Fibroblast of skin of back (primary cell): ENCODE data around the gene DUSP5. TPM values are rescaled to one million over a fixed set of nuclear protein-coding genes. Genes with fewer than 3 reads are reported as not detected.
A peak's percentile ranks its signal among the peaks of the same experiment; 100 is the strongest.
"Not testable (repeated sequence)": the region's sequence is repeated elsewhere in the genome, so short reads cannot be mapped to it uniquely, and the experiment has no call there.

Source experiments
- DNase-seq: peaks from one replicate; pipeline ENCODE4 v3.0.0-alpha.2; 2013
- polyA plus RNA-seq, 2 experiments: library from polyadenylated mRNA; unstranded; fragments of 120-200 nt; gene quantifications; one replicate each; pipeline ENCODE4 v1.2.1, GENCODE V29; 2013; ENCODE audit not compliant: insufficient read length in 2 of 2

The DUSP5 gene
- polyA plus RNA-seq (2013, experiment 1 of 2; ENCODE audit: insufficient read length), result 17.0 TPM
- 11.7 TPM for polyA plus RNA-seq (2013, experiment 2 of 2; ENCODE audit: insufficient read length)

- peak; percentile 96 for DNase-seq
Observed at GRCh38 chr10:110497438-110498086, at the start of gene DUSP5. Gene DUSP5 (plus strand): TSS chr10:110497907. CDS start chr10:110498122, 215 bp downstream.

DNA sequence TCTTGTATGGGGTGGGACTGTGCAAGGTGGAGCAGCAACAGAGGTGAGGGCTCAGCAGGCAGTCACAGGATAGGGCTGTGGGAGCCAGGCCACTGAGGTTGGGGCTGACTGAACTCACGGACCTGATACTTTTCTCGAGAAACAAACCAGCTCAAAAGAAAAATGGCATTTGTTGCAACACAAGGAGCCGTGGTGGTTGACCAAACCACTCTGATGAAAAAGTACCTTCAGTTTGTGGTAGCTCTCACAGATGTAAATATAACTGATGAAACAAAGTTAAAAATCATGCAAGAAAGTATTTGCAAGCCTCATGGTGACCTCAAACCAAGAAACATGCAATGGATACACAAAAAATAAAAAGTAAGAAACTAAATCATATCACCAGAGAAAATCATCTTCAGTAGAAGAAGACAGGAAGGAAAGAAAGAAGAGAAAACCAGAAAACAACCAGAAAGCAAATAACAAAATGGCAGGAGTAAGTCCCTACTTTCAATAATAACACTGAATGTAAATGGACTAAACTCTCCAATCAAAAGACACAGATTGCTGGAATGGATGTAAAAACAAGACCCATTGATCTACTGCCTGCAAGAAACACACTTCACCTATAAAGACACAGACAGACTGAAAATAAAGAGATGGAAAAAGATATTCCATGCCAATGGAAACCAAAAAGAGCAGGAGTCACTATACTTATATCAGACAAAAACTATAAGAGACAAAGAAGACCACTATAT, 48.9 kb upstream of the DUSP5 start:
- DNase-seq, result no peak

DNA sequence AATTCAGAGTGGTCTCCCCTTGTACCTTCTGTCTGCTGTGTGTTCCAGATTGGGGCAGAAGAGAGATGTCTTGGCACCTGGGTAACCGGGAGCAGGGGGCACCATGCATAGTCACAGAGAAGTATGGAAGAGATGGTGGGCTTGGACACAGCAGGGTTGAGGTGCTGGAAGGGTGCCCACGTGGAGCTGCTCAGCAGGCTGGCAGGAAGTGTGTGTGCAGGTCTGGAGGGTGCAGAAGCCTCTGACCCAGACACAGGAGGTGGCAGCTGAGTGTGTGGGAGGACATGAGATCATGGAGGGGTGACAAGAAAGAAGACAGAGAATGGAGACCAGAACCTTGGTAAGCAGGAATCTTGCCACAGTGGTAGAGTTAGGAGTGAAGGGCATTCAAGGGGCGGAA, 42.3 kb upstream of the DUSP5 start:
- DNase-seq, result no peak

GRCh38 chr10:110456046-110456445, 41.7 kb upstream of the DUSP5 start:
- DNase-seq, result no peak

GRCh38 chr10:110456523-110457091, 41.1 kb upstream of the DUSP5 start:
- no peak for DNase-seq

GRCh38 chr10:110457851-110458250, 39.9 kb upstream of the DUSP5 start:
- DNase-seq, result no peak

GRCh38 chr10:110458266-110458920, 39.3 kb upstream of the DUSP5 start:
- no peak for DNase-seq

DNA sequence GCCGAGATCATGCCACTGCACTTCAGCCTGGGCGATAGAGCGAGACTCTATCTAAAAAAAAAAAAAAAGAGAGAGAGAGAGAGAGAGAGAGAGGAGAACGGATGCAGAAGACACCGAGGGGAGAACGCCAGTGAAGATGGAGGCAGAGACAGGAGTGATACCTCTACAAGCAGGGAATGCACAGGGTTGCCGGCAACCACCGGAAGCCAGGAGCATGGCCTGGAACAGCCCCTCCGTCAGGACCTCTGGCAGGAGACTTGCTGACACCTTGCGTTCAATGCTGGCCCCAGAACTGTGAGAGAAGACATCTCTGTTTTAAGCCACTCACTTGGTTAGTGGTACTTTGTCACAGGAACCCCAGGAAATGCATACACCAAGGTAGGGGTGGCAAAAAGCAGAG, 38.1 kb upstream of the DUSP5 start:
- DNase-seq, result no peak

DNA sequence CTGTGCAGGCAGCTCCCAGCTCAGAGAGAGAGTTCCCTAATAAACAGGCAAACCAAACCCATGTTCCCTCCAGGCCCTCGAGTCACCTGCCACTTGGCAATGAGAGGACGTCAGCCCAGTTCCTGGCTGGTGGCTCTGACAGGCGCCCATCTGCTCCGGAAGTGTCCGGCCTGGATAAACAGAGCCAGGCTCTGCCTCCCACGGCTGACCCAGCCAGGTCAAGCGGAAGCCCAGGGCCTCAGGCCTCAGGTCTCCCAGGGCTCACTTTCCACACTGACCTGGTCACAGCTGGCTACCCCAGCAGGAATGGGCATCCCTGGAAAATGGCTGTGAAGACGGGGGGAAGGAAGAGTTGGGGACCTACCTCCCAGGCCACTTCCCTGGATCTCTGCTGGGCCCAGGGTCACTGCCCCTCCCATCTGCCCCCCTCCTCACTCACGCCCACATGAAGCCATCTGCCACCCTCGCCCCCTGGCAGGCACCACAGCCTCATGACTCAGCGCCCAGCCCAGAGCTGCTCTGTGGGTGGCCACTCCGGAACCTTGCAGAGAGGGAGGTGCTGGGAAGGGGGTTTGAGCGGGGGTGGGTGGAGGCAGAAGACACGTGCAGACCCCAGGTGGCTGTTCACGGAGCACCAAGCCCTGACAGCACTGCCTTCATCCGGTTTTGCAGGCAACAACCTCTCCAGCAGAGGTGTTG, 37.4 kb upstream of the DUSP5 start:
- DNase-seq, result peak; percentile 54

DNA sequence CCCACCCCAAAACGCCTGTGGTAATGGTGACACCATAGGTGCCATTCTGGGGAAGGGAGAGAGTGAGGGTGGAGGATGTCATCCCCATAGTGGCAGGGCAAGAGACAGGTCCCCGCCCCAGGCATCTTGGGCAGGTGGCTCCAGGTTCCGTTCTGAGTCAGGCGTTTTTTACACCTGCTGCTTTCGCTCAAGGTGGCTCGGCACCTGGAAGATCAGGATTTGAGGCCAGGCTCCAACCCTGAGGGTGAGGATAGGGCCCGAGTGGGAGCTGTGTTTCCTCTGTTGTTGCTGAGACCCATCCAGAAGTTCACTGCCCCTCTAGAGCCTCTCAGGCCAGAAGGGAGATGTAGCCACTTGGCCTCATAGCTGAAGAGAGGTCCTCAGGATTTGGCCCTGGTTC, 36.6 kb upstream of the DUSP5 start:
- DNase-seq, result no peak

DNA sequence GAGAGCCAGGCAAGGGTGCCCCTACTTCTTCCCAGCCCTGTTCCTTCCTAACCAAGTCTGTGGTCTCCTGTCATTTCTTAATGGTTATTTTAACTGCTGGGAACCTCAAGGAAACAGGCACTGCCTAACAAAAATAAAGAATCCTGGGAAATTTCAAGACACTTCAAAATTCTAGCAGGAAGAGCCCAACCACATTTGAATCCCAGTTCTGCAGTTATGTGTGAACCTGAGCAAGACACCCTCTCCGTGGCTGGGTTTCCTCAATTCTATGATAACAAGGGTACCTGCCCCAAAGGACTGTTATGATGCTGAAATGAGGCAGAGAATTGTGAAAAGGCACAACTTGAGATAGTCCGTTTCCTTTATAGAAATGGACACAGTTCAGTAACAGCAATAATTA, 36.2 kb upstream of the DUSP5 start:
- DNase-seq, result peak; percentile 46

DNA sequence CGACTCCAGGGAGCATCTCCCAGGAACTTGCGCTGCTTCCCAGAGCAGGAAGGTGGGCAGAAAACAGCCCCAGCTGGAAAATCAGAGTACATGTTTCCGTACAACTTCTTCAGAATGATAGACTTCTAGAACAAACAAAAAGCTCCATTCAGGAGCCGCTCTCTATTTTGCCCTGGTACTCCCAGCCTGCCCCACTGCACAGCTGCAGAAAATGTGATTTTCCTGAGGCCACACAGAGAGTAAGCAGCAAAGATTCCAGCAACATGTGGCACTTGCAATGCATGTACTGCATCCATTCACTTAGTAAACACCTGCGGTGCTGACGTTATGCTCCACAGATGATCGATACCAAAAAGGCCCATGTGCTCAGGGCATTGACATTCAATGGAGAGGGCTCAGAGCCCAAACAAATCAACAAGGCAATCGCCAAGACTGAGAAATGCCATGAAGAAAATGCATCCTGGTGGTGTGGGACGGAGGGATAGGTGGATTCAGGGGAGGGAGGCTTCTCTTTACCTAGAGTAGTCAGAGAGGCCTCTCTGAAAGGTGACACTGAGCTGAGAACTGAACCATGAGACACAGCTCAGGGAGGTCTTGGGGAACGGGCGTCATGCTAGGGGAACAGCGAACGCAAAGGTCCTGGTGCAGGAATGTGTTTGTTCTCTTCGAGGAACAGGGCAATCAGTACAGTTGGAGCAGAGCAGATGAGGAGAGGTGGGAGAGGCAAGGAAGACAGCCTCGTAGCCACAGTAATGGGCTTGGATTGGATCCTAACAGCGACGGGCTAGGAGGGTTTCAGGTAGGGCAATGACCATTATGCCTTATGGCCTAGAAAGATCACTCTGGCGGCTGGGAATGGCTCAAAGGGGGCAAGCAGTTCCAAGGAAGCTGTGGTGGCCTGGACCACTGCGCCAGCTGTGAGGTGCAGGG, 35.3 kb upstream of the DUSP5 start:
- no peak for DNase-seq

DNA sequence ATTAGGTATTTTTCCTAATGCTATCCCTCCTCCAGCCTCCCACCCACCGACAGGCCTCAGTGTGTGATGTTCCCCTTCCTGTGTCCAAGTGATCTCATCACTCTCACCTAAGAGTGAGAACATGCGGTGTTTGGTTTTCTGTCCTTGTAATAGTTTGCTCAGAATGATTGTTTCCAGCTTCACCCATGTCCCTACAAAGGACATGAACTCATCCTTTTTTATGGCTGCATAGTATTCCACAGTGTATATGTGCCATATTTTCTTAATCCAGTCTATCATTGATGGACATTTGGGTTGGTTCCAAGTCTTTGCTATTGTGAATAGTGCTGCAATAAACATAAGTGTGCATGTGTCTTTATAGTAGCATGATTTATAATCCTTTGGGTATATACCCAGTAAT, 29.4 kb upstream of the DUSP5 start:
- DNase-seq, result not testable (repeated sequence)

- DNase-seq, result not testable (repeated sequence)
Observed at GRCh38 chr10:110470541-110470940, 27.2 kb upstream of the DUSP5 start.

DNA sequence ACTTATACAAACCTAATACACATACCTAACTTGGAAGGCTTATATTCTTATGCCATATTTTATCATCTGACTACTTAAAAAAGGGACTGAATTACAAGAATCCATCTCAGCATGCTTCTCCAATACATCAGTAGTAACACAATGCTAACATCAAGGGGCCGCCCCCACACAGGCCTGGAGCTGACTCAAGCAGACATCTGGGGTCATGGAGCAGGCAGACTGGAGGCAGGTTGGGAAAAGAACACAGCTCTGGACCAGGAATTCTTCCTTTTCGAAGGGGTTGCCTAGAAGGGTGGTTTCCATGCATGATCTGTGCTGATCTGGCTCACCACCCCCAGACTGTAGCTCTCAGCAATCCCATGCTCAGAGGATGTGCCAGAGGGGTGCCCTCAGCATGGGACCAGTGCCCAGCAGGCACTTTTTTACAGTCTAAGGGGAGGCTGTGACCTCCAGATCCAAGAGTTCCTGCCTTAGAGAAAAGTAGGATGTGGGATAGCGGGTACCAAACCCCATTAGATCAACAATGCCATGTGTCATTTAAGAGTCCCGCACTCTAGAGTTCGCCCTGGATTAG, 26.1 kb upstream of the DUSP5 start:
- peak; percentile 44 for DNase-seq

DNA sequence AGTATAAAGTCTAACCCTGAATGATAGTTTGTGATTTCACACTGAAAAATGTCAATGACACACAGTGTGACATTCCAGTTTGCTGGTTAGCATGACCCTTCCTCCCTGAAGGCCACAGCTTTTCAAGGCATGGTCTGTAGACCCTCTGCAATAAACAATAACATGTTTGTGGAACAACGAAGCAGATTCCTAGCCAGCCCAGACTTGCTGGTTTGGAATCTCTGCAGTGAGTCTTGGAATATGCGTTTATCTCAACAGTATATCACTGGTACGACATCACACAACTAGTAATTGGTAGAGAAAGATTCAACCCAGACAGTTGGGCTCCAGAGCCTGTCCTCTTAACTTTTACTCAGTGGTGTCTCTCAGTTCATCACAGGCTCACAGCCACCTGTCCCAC, 23.7 kb upstream of the DUSP5 start:
- no peak for DNase-seq

- DNase-seq, result no peak
Observed at GRCh38 chr10:110474826-110475225, 22.9 kb upstream of the DUSP5 start.

- no peak for DNase-seq
Observed at GRCh38 chr10:110475722-110476515, 21.8 kb upstream of the DUSP5 start.

- DNase-seq, result no peak
Observed at GRCh38 chr10:110479710-110480109, 18.0 kb upstream of the DUSP5 start.

- DNase-seq, result no peak
Observed at GRCh38 chr10:110480387-110480786, 17.3 kb upstream of the DUSP5 start.
